Measurements from ENCODE around the gene SOHLH2. TPM values are rescaled to one million over a fixed set of nuclear protein-coding genes. Genes with fewer than 3 reads are reported as not detected.

SOHLH2 gene
- total RNA-seq, 1 experiment from 2014 or later = 2.3 TPM

GRCh38 chr13:36132376-36132775 is 82.0 kb downstream of the SOHLH2 start:
- Histone ChIP-seq H3K4me2 (no peak overlapping the region), H3K4me1 (replicated peaks; ENCODE audit: insufficient read depth) (no peaks in the 10 kb centered on the region), H3K9me3 (ENCODE audit: insufficient read depth, low read depth) (no peaks in the 10 kb centered on the region), H2AFZ (no peak overlapping the region), H3F3A (ENCODE audit: insufficient read depth, low read depth) (no peaks in the 10 kb centered on the region), H3K79me2 (ENCODE audit: low read depth) (no peaks in the 10 kb centered on the region), H3K36me3 (ENCODE audit: low read depth) (no peaks in the 10 kb centered on the region), H4K20me1 (ENCODE audit: insufficient read depth) (no peaks in the 10 kb centered on the region), H3K27ac (no peak overlapping the region), H3K9me2 (ENCODE audit: insufficient read depth) (no peaks in the 10 kb centered on the region), H3K4me3 (no peak overlapping the region), H3K27me3 (ENCODE audit: insufficient read depth, low read depth) (peaks cover 25% of the 10 kb centered on the region)
- DNase-seq = no peak
- TF ChIP-seq EZH2 (IDR thresholded peaks at IDR 0.05; ENCODE audit: low read depth) = no peak
- TF ChIP-seq, protein P1, sequence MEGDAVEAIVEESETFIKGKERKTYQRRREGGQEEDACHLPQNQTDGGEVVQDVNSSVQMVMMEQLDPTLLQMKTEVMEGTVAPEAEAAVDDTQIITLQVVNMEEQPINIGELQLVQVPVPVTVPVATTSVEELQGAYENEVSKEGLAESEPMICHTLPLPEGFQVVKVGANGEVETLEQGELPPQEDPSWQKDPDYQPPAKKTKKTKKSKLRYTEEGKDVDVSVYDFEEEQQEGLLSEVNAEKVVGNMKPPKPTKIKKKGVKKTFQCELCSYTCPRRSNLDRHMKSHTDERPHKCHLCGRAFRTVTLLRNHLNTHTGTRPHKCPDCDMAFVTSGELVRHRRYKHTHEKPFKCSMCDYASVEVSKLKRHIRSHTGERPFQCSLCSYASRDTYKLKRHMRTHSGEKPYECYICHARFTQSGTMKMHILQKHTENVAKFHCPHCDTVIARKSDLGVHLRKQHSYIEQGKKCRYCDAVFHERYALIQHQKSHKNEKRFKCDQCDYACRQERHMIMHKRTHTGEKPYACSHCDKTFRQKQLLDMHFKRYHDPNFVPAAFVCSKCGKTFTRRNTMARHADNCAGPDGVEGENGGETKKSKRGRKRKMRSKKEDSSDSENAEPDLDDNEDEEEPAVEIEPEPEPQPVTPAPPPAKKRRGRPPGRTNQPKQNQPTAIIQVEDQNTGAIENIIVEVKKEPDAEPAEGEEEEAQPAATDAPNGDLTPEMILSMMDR (conservative IDR thresholded peaks at IDR 0.05) = no peak
- intact Hi-C loops (cut with micrococcal nuclease; ENCODE audit: unreplicated experiment) = no loop called here
- no TSS peak for BruUV-seq (replicated peaks)
- ChIA-PET CTCF (no interaction called here), POLR2A (ENCODE audit: unreplicated experiment) (no interaction called here)

DNA sequence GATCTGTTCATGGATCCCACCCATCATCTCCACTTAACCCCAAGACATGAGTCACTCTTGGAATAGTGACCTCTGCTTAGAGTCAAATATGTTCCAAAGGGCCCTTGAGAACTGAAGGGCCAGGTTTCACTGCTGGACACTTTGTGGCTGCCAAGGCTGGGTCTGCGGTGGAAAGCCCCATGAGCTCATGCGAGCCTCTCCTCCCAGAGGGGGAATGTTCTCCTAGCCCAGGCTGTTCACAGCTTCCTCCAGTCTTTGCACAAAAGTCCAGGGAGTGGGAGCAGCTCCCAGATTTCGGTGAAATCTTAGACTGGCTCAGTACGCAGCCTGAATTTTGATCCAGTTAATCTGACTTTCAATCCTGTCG is 82.4 kb downstream of the SOHLH2 start:
- intact Hi-C loops (cut with micrococcal nuclease; ENCODE audit: unreplicated experiment) = no loop called here
- no peaks in the 10 kb centered on the region for H3K4me1 ChIP-seq (replicated peaks; ENCODE audit: insufficient read depth)
- H3F3A ChIP-seq (ENCODE audit: insufficient read depth, low read depth) = no peaks in the 10 kb centered on the region
- ChIA-PET POLR2A (ENCODE audit: unreplicated experiment) (no interaction called here), CTCF (no interaction called here)
- no peaks in the 10 kb centered on the region for H3K9me2 ChIP-seq (ENCODE audit: insufficient read depth)
- no peaks in the 10 kb centered on the region for H3K79me2 ChIP-seq (ENCODE audit: low read depth)
- H2AFZ ChIP-seq = no peak overlapping the region
- H3K36me3 ChIP-seq (ENCODE audit: low read depth) = no peaks in the 10 kb centered on the region
- H3K4me2 ChIP-seq = peak overlapping the region; percentile 78; the same call in 1 of the 2 replicates
- DNase-seq = no peak
- H3K27me3 ChIP-seq (ENCODE audit: insufficient read depth, low read depth) = peaks cover 25% of the 10 kb centered on the region
- no TSS peak for BruUV-seq (replicated peaks)
- TF ChIP-seq, protein P1 (conservative IDR thresholded peaks at IDR 0.05) = no peak
- H3K9me3 ChIP-seq (ENCODE audit: insufficient read depth, low read depth) = no peaks in the 10 kb centered on the region
- no peak overlapping the region for H3K4me3 ChIP-seq
- no peak overlapping the region for H3K27ac ChIP-seq
- no peaks in the 10 kb centered on the region for H4K20me1 ChIP-seq (ENCODE audit: insufficient read depth)

- Histone ChIP-seq H2AFZ (peak within 1 kb of the TSS; percentile 69; the same call in 1 of the 2 replicates), H3K4me2 (peak within 1 kb of the TSS; percentile 78), H3K4me3 (peak within 1 kb of the TSS; percentile 54; the same call in 1 of the 2 replicates)
Measured at GRCh38 chr13:36131222-36131930, 83.0 kb downstream of the SOHLH2 start, which contains the start of gene DCLK1. DCLK1 (minus strand) TSS chr13:36131382.

More at GRCh38 chr13:36131222-36131930, 83.0 kb downstream of the SOHLH2 start, which contains the start of gene DCLK1:
- TF ChIP-seq, protein P1 (conservative IDR thresholded peaks at IDR 0.05) = no peak
- TF ChIP-seq EZH2 (IDR thresholded peaks at IDR 0.05; ENCODE audit: low read depth) = 0 out of 2 replicates have a peak, but pooled peaks have one; percentile 42
- H4K20me1 ChIP-seq (ENCODE audit: insufficient read depth) = no peaks in the 10 kb centered on the region
- BruUV-seq (replicated peaks) = no TSS peak
- H3K9me3 ChIP-seq (ENCODE audit: insufficient read depth, low read depth) = no peaks in the 10 kb centered on the region
- ChIA-PET CTCF (no interaction called here), POLR2A (ENCODE audit: unreplicated experiment) (no interaction called here)
- H3K36me3 ChIP-seq (ENCODE audit: low read depth) = no peaks in the 10 kb centered on the region
- H3K4me1 ChIP-seq (replicated peaks; ENCODE audit: insufficient read depth) = no peaks in the 10 kb centered on the region
- intact Hi-C loops (cut with micrococcal nuclease; ENCODE audit: unreplicated experiment) = no loop called here
- no peaks in the 10 kb centered on the region for H3K79me2 ChIP-seq (ENCODE audit: low read depth)
- no peaks in the 10 kb centered on the region for H3F3A ChIP-seq (ENCODE audit: insufficient read depth, low read depth)
- no peaks in the 10 kb centered on the region for H3K9me2 ChIP-seq (ENCODE audit: insufficient read depth)
- H3K27ac ChIP-seq = no peak within 1 kb of the TSS
- peaks cover 25% of the 10 kb centered on the region for H3K27me3 ChIP-seq (ENCODE audit: insufficient read depth, low read depth)
- peak in 1 of 2 experiments; percentile 31 for DNase-seq

All from PC-9 (cell line).